Activated naive CD4-positive, alpha-beta T cell treated with anti-CD3 and anti-CD28 coated beads, Interleukin-2, amount 50 U/mL, for 72 hours (primary cell): Measurements from ENCODE around the gene NEUROG1. TPM values are rescaled to one million over a fixed set of nuclear protein-coding genes. Genes with fewer than 3 reads are reported as not detected.
A peak's percentile ranks its signal among the peaks of the same experiment; 100 is the strongest.

Experiments used
- ATAC-seq, 2 donors: fragments of 150-1000 bp; cut with Tn5 transposase; 2 replicates each; pipeline ENCODE4 v1.10.0; 2021; ENCODE audit warnings: mild to moderate bottlenecking in 2 of 2, moderate library complexity in 2 of 2
- DNase-seq, 2 donors: peaks; one replicate each; pipeline ENCODE4 v3.0.0; 2021 to 2022; ENCODE audit warnings: low spot score in 2 of 2
- H3K27ac Mint-ChIP-seq, 2 donors: one replicate each; pipeline ENCODE4 v1.8.0; 2022; ENCODE audit warnings: mild to moderate bottlenecking in 2 of 2, mixed read lengths in 2 of 2
- H3K36me3 Mint-ChIP-seq, 2 donors: one replicate each; pipeline ENCODE4 v1.8.0; 2022; ENCODE audit warnings: mixed read lengths in 2 of 2
- H3K9me3 Mint-ChIP-seq, 2 donors: one replicate each; pipeline ENCODE4 v1.8.0; 2022; ENCODE audit warnings: mixed read lengths in 2 of 2
- total RNA-seq, 2 donors: library from RNA; stranded (reverse); gene quantifications; one replicate each; pipeline ENCODE4 v1.2.3, GENCODE V29; 2022

NEUROG1 gene
- not detected for total RNA-seq

GRCh38 chr5:135535820-135536801, at the start of gene NEUROG1:
NEUROG1 (minus strand) TSS chr5:135535964; CDS start chr5:135535690, 274 bp downstream.
- no peaks in the 10 kb centered on the region for H3K9me3 Mint-ChIP-seq
- no peak for DNase-seq
- peak in 1 of 2 donors; percentile 30 for ATAC-seq
- no peak within 1 kb of the TSS for H3K27ac Mint-ChIP-seq
- H3K36me3 Mint-ChIP-seq, result peaks cover 0 to 10% of the 10 kb centered on the region in 2 donors

- Mint-ChIP-seq H3K27ac (no peak overlapping the region), H3K36me3 (no peaks in the 10 kb centered on the region)
- no peak for DNase-seq
Measured at GRCh38 chr5:135584918-135585317, 49.2 kb upstream of the NEUROG1 start.

GRCh38 chr5:135584276-135584675, 48.5 kb upstream of the NEUROG1 start:
- ATAC-seq (no peak), DNase-seq (no peak)
- Mint-ChIP-seq H3K9me3 (no peaks in the 10 kb centered on the region), H3K36me3 (no peaks in the 10 kb centered on the region), H3K27ac (no peak overlapping the region)

More at GRCh38 chr5:135584918-135585317, 49.2 kb upstream of the NEUROG1 start:
- no peak for ATAC-seq
- no peaks in the 10 kb centered on the region for H3K9me3 Mint-ChIP-seq

- DNase-seq, result no peak
- ATAC-seq, result no peak
- Mint-ChIP-seq H3K27ac (no peak overlapping the region), H3K36me3 (no peaks in the 10 kb centered on the region), H3K9me3 (no peaks in the 10 kb centered on the region)
Measured at GRCh38 chr5:135582099-135582781, 46.5 kb upstream of the NEUROG1 start.

- DNase-seq (peak in 1 of 2 donors; percentile 25), ATAC-seq (peak; percentile 78 to 81)
- Mint-ChIP-seq H3K36me3 (no peaks in the 10 kb centered on the region), H3K27ac (peak within 1 kb of the TSS in 1 of 2 donors; percentile 65), H3K9me3 (no peaks in the 10 kb centered on the region)
Measured at GRCh38 chr5:135578685-135579341, 43.0 kb upstream of the NEUROG1 start, which contains the start of gene CXCL14. CXCL14 (minus strand) TSS chr5:135578991; CDS start chr5:135578778, 213 bp downstream.

- Mint-ChIP-seq H3K36me3 (no peaks in the 10 kb centered on the region), H3K9me3 (no peaks in the 10 kb centered on the region), H3K27ac (no peak overlapping the region)
- no peak for DNase-seq
- no peak for ATAC-seq
Measured at GRCh38 chr5:135578305-135578684, 42.5 kb upstream of the NEUROG1 start.

GRCh38 chr5:135577421-135577820, 41.7 kb upstream of the NEUROG1 start:
- Mint-ChIP-seq H3K27ac (no peak overlapping the region), H3K36me3 (no peaks in the 10 kb centered on the region), H3K9me3 (no peaks in the 10 kb centered on the region)
- ATAC-seq, result no peak
- no peak for DNase-seq

GRCh38 chr5:135576075-135576599, 40.4 kb upstream of the NEUROG1 start:
- DNase-seq (no peak), ATAC-seq (no peak)
- Mint-ChIP-seq H3K9me3 (no peaks in the 10 kb centered on the region), H3K27ac (no peak overlapping the region), H3K36me3 (no peaks in the 10 kb centered on the region)

GRCh38 chr5:135574493-135574892, 38.7 kb upstream of the NEUROG1 start:
- Mint-ChIP-seq H3K27ac (no peak overlapping the region), H3K9me3 (no peaks in the 10 kb centered on the region), H3K36me3 (no peaks in the 10 kb centered on the region)
- ATAC-seq (no peak), DNase-seq (no peak)

GRCh38 chr5:135571902-135572301, 36.1 kb upstream of the NEUROG1 start:
- ATAC-seq (no peak), DNase-seq (no peak)
- Mint-ChIP-seq H3K27ac (no peak overlapping the region), H3K9me3 (no peaks in the 10 kb centered on the region), H3K36me3 (no peaks in the 10 kb centered on the region)

GRCh38 chr5:135571066-135571609, 35.4 kb upstream of the NEUROG1 start:
- Mint-ChIP-seq H3K27ac (no peak overlapping the region), H3K9me3 (no peaks in the 10 kb centered on the region), H3K36me3 (no peaks in the 10 kb centered on the region)
- ATAC-seq (no peak), DNase-seq (no peak)

GRCh38 chr5:135570453-135570764, 34.6 kb upstream of the NEUROG1 start:
- no peak for DNase-seq
- Mint-ChIP-seq H3K9me3 (no peaks in the 10 kb centered on the region), H3K27ac (no peak overlapping the region), H3K36me3 (no peaks in the 10 kb centered on the region)
- no peak for ATAC-seq

- no peak for DNase-seq
- Mint-ChIP-seq H3K9me3 (no peaks in the 10 kb centered on the region), H3K27ac (no peak overlapping the region), H3K36me3 (no peaks in the 10 kb centered on the region)
- peak in 1 of 2 donors; percentile 49 for ATAC-seq
Measured at GRCh38 chr5:135569755-135570452, 34.1 kb upstream of the NEUROG1 start.

GRCh38 chr5:135568923-135569360, 33.2 kb upstream of the NEUROG1 start:
- H3K27ac Mint-ChIP-seq, result no peak overlapping the region
- DNase-seq (no peak), ATAC-seq (no peak)
- no peaks in the 10 kb centered on the region for H3K36me3 Mint-ChIP-seq
- H3K9me3 Mint-ChIP-seq, result no peaks in the 10 kb centered on the region

- no peak overlapping the region for H3K27ac Mint-ChIP-seq
- DNase-seq (no peak), ATAC-seq (no peak)
- no peaks in the 10 kb centered on the region for H3K36me3 Mint-ChIP-seq
- no peaks in the 10 kb centered on the region for H3K9me3 Mint-ChIP-seq
Measured at GRCh38 chr5:135568246-135568645, 32.5 kb upstream of the NEUROG1 start.

- H3K27ac Mint-ChIP-seq, result no peak overlapping the region
- H3K9me3 Mint-ChIP-seq, result no peaks in the 10 kb centered on the region
- DNase-seq, result no peak
- no peaks in the 10 kb centered on the region for H3K36me3 Mint-ChIP-seq
- no peak for ATAC-seq
Measured at GRCh38 chr5:135567661-135568060, 31.9 kb upstream of the NEUROG1 start.
